Neural cell (in vitro differentiated cells): ENCODE measurements around the gene ARRDC2. TPM values are rescaled to one million over a fixed set of nuclear protein-coding genes. Genes with fewer than 3 reads are reported as not detected.
A peak's percentile ranks its signal among the peaks of the same experiment; 100 is the strongest.

Source experiments
- H2AFZ ChIP-seq: fragments of 200-600, 300-800 bp; sonication (generic), shearing (Covaris generic); 2 replicates; pipeline ENCODE4 v1.6.0; 2014; ENCODE audit warnings: low read depth, mild to moderate bottlenecking, antibody characterized with exemption, low read length, moderate library complexity
- H3F3A ChIP-seq: fragments of 200-600 bp; shearing (Covaris generic); 2 replicates; pipeline ENCODE4 v1.6.1; 2016; ENCODE audit warnings: mild to moderate bottlenecking, moderate library complexity, mixed read lengths, antibody characterized with exemption, low read length; ENCODE audit not compliant: insufficient read depth, poor library complexity, severe bottlenecking
- H3K27ac ChIP-seq: fragments of 200-600, 300-800 bp; sonication (generic), shearing (Covaris generic); 2 replicates; pipeline ENCODE4 v1.5.1; 2014; ENCODE audit warnings: mild to moderate bottlenecking, low read length, moderate library complexity
- H3K27me3 ChIP-seq: fragments of 300-800, 200-600 bp; sonication (generic), shearing (Covaris generic); 2 replicates; pipeline ENCODE4 v1.6.0; 2014; ENCODE audit warnings: mild to moderate bottlenecking, low read depth, low read length, moderate library complexity; ENCODE audit not compliant: insufficient read depth
- H3K36me3 ChIP-seq: fragments of 300-800, 200-600 bp; sonication (generic), shearing (Covaris generic); 2 replicates; pipeline ENCODE4 v1.5.1; 2014; ENCODE audit warnings: mild to moderate bottlenecking, antibody characterized with exemption, low read length, moderate library complexity; ENCODE audit not compliant: insufficient read depth
- H3K4me2 ChIP-seq: fragments of 300-800, 200-600 bp; sonication (generic), shearing (Covaris generic); 2 replicates; pipeline ENCODE4 v1.6.0; 2014; ENCODE audit warnings: mild to moderate bottlenecking, low read length
- H3K4me3 ChIP-seq: fragments of 300-800, 200-600 bp; sonication (generic), shearing (Covaris generic); 2 replicates; pipeline ENCODE4 v1.5.1; 2014; ENCODE audit warnings: mild to moderate bottlenecking, low read length, moderate library complexity
- H3K79me2 ChIP-seq: fragments of 200-600 bp; shearing (Covaris generic); replicated peaks from 2 replicates; pipeline ENCODE4 v1.6.0; 2014; ENCODE audit warnings: mild to moderate bottlenecking, low read length, moderate library complexity; ENCODE audit not compliant: insufficient read depth
- H3K9ac ChIP-seq: fragments of 300-800, 200-600 bp; sonication (generic), shearing (Covaris generic); 2 replicates; pipeline ENCODE4 v1.6.1; 2016; ENCODE audit warnings: mild to moderate bottlenecking, low read length, mixed read lengths
- H3K9me2 ChIP-seq: fragments of 200-600 bp; shearing (Covaris generic); 2 replicates; pipeline ENCODE4 v1.6.1; 2016; ENCODE audit warnings: mild to moderate bottlenecking, low read length, mixed read lengths; ENCODE audit not compliant: insufficient read depth
- H3K9me3 ChIP-seq: fragments of 200-600, 300-800 bp; sonication (generic), shearing (Covaris generic); 2 replicates; pipeline ENCODE4 v1.6.1; 2016; ENCODE audit warnings: mild to moderate bottlenecking, mixed run types, low read length, moderate library complexity, mixed read lengths
- H4K20me1 ChIP-seq: fragments of 200-600 bp; shearing (Covaris generic); 2 replicates; pipeline ENCODE4 v1.6.1; 2016; ENCODE audit warnings: mild to moderate bottlenecking, mixed run types; ENCODE audit not compliant: insufficient read depth
- EP300 ChIP-seq: fragments of 450-650 bp; conservative IDR thresholded peaks from 2 replicates; pipeline ENCODE4 v1.6.1; 2014; ENCODE audit warnings: antibody characterized with exemption, mild to moderate bottlenecking, moderate library complexity; ENCODE audit not compliant: poor library complexity, severe bottlenecking
- EZH2 ChIP-seq: fragments of 200-600, 300-800 bp; shearing (Covaris generic), sonication (generic); IDR thresholded peaks from 2 replicates; pipeline ENCODE4 v1.6.1; 2014; ENCODE audit warnings: antibody characterized with exemption, low read length, borderline replicate concordance, mild to moderate bottlenecking; ENCODE audit not compliant: insufficient read depth, poor library complexity, severe bottlenecking
- MXI1 ChIP-seq: fragments of 450-650 bp; conservative IDR thresholded peaks from 2 replicates; pipeline ENCODE4 v1.6.1; 2014; ENCODE audit warnings: antibody characterized with exemption, mild to moderate bottlenecking; ENCODE audit not compliant: poor library complexity, severe bottlenecking
- POLR2AphosphoS5 ChIP-seq: IDR thresholded peaks from 2 replicates; pipeline ENCODE4 v1.6.1; 2012
- RAD21 ChIP-seq: fragments of 450-650 bp; conservative IDR thresholded peaks from 2 replicates; pipeline ENCODE4 v1.6.1; 2014; ENCODE audit warnings: antibody characterized with exemption, mild to moderate bottlenecking, moderate library complexity
- REST ChIP-seq: IDR thresholded peaks from 2 replicates; pipeline ENCODE4 v1.6.1; 2012; ENCODE audit warnings: borderline replicate concordance
- SMC3 ChIP-seq: fragments of 450-650 bp; conservative IDR thresholded peaks from 2 replicates; pipeline ENCODE4 v1.6.1; 2014; ENCODE audit warnings: antibody characterized with exemption, mild to moderate bottlenecking, moderate library complexity; ENCODE audit not compliant: poor library complexity
- TAF1 ChIP-seq: IDR thresholded peaks from 2 replicates; pipeline ENCODE4 v1.6.1; 2012; ENCODE audit warnings: low read depth
- polyA plus RNA-seq: library from polyadenylated mRNA; depleted of rRNA; stranded (reverse); fragments of >200 nt; gene quantifications from 2 replicates; pipeline ENCODE4 v1.2.3, GENCODE V29; 2014
- TF ChIP-seq, protein P1 (sequence below): fragments of 450-650 bp; IDR thresholded peaks from 2 replicates; pipeline ENCODE4 v1.5.1; 2014; ENCODE audit warnings: antibody characterized with exemption, mild to moderate bottlenecking, moderate library complexity; ENCODE audit not compliant: poor library complexity, severe bottlenecking

Gene ARRDC2
- polyA plus RNA-seq, 1 donor from 2014 or later = 3.6 TPM

DNA sequence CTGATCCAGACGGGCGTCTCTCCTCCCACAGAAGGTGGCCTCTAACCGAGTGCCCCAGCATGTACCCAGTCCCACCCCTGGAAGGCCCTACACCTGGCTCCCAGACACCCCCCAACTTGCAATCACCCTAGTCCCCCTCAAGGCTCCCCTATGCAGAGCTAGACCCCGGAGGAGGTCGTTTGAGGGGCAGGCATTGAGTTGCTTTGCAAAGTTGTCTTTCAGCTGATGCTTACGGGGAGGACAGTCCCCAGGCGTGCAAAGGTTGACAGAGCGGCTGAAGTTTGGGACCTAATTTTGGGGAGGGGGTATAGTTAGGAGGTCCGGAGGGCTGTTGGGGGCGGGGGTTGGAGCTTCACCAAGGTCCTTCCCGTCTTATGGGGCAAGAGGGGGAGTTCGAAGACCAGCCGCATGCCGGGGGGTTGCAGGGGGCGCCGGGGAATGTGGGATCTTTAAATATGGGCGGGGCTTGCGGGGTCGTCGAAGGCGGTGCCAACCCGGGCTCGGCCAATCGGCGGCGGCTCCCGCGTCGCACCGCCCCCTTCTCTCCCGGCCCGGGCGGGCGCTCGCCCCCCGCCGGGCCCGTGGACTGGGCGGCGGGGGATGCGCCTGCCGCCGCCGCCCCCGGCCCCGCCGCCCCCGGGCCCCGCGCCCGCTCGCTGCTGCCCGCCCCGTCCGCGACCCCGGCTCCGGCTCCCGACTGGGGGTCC is 41.3 kb upstream of the ARRDC2 start, which contains the start of gene KCNN1:
TSS of gene KCNN1 (plus strand) at position 558 of the 707 bp plus-strand sequence. CDS start 6,782 bp downstream, outside the sequence.
- Histone ChIP-seq H3K9ac (peak within 1 kb of the TSS; percentile 68), H3K79me2 (no peaks in the 10 kb centered on the region), H3K27ac (no peak within 1 kb of the TSS), H2AFZ (peak within 1 kb of the TSS; percentile 56), H3F3A (no peaks in the 10 kb centered on the region), H3K27me3 (no peaks in the 10 kb centered on the region), H3K4me2 (peak within 1 kb of the TSS; percentile 76), H3K9me3 (no peaks in the 10 kb centered on the region), H3K36me3 (no peaks in the 10 kb centered on the region), H4K20me1 (no peaks in the 10 kb centered on the region), H3K9me2 (no peaks in the 10 kb centered on the region), H3K4me3 (peak within 1 kb of the TSS; percentile 80)
- TF ChIP-seq REST (no peak), POLR2AphosphoS5 (no peak), MXI1 (no peak), EZH2 (no peak), EP300 (no peak), SMC3 (no peak), TAF1 (no peak), RAD21 (no peak)
- TF ChIP-seq, protein P1, sequence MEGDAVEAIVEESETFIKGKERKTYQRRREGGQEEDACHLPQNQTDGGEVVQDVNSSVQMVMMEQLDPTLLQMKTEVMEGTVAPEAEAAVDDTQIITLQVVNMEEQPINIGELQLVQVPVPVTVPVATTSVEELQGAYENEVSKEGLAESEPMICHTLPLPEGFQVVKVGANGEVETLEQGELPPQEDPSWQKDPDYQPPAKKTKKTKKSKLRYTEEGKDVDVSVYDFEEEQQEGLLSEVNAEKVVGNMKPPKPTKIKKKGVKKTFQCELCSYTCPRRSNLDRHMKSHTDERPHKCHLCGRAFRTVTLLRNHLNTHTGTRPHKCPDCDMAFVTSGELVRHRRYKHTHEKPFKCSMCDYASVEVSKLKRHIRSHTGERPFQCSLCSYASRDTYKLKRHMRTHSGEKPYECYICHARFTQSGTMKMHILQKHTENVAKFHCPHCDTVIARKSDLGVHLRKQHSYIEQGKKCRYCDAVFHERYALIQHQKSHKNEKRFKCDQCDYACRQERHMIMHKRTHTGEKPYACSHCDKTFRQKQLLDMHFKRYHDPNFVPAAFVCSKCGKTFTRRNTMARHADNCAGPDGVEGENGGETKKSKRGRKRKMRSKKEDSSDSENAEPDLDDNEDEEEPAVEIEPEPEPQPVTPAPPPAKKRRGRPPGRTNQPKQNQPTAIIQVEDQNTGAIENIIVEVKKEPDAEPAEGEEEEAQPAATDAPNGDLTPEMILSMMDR = no peak

DNA sequence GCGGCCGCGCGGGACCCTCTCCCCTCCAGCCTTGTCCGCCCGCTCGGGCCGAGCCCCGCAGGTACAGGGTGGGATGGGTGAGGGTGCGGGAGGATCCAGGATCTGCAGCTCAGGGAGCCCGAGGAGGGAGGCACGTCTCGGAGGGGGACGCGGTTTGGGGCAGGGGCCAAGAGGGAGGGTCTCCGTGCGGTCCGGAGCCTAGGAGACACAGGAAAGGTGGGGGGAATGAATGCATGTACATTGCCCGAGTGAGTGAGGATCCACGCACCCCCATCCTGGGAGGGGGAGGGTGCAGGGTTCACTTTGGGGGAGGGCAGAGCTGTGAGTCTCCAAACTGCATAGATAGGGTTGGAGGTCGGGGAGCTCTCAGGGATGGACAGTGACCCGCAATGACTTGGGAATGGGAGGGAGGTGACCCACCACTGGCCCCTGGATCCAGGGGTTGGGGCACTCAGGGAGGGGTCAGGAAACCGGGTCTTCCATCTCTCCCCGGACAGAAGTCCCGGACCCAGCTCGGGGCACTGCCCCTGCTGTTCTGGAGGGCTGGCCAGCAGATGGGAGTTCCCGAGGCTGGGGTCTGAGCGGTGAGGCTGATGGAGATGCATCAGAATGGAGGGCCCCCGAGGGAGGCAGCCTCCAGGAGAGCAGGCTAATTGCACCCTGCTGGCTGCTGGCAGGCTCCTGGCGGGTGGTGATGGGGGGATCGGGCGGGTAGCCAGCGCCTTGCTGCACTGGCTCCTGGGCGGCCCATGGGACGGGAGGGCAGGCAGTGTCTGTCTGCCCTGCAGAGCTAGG is 40.5 kb upstream of the ARRDC2 start:
- Histone ChIP-seq H3K27ac (no peak overlapping the region), H3F3A (no peaks in the 10 kb centered on the region), H3K36me3 (no peaks in the 10 kb centered on the region), H3K4me2 (peak overlapping the region; percentile 76), H3K27me3 (no peaks in the 10 kb centered on the region), H3K9me3 (no peaks in the 10 kb centered on the region), H2AFZ (peak overlapping the region; percentile 56), H3K79me2 (no peaks in the 10 kb centered on the region), H3K9ac (peak overlapping the region; percentile 68), H4K20me1 (no peaks in the 10 kb centered on the region), H3K9me2 (no peaks in the 10 kb centered on the region), H3K4me3 (peak overlapping the region; percentile 80)
- TF ChIP-seq REST = no peak
- TF ChIP-seq EP300 = no peak
- no peak for TF ChIP-seq MXI1
- TF ChIP-seq, protein P1 = no peak
- TF ChIP-seq TAF1 = no peak
- TF ChIP-seq SMC3 = no peak
- TF ChIP-seq POLR2AphosphoS5 = no peak
- TF ChIP-seq RAD21 = no peak
- no peak for TF ChIP-seq EZH2
